Chondrocyte (in vitro differentiated cells): ENCODE measurements around the gene PTPRG. TPM values are rescaled to one million over a fixed set of nuclear protein-coding genes. Genes with fewer than 3 reads are reported as not detected.

ENCODE experiments used
- DNase-seq: peaks from one replicate; pipeline ENCODE4 v3.0.0; 2021; ENCODE audit warnings: mixed read lengths, low spot score
- H3K27ac Mint-ChIP-seq: one replicate; pipeline ENCODE4 v1.8.0; 2021; ENCODE audit warnings: mild to moderate bottlenecking, moderate library complexity, mixed read lengths; ENCODE audit not compliant: unreplicated experiment
- H3K27me3 Mint-ChIP-seq: 2 replicates; pipeline ENCODE4 v1.8.0; 2021; ENCODE audit warnings: low read depth, mixed read lengths
- H3K36me3 Mint-ChIP-seq: 2 replicates; pipeline ENCODE4 v1.8.0; 2021; ENCODE audit warnings: low read depth, mixed read lengths
- H3K4me1 Mint-ChIP-seq: 2 replicates; pipeline ENCODE4 v1.8.0; 2021; ENCODE audit warnings: low read depth, mild to moderate bottlenecking, mixed read lengths
- H3K4me3 Mint-ChIP-seq: one replicate; pipeline ENCODE4 v1.8.0; 2021; ENCODE audit warnings: mild to moderate bottlenecking, moderate library complexity, mixed read lengths; ENCODE audit not compliant: unreplicated experiment
- H3K9me3 Mint-ChIP-seq: 2 replicates; pipeline ENCODE4 v1.8.0; 2021; ENCODE audit warnings: low read depth, mixed read lengths
- total RNA-seq: library from RNA; stranded (reverse); gene quantifications from 3 replicates; pipeline ENCODE4 v1.2.1, GENCODE V29; 2021
- TF ChIP-seq, protein P1 (sequence below): fragments of 200-600 bp; sonication (generic); IDR thresholded peaks from 2 replicates; pipeline ENCODE4 v1.5.0; 2021; ENCODE audit warnings: antibody characterized with exemption, mild to moderate bottlenecking, moderate library complexity

The PTPRG gene
- total RNA-seq, 1 donor from 2014 or later: 45.5 TPM

DNA sequence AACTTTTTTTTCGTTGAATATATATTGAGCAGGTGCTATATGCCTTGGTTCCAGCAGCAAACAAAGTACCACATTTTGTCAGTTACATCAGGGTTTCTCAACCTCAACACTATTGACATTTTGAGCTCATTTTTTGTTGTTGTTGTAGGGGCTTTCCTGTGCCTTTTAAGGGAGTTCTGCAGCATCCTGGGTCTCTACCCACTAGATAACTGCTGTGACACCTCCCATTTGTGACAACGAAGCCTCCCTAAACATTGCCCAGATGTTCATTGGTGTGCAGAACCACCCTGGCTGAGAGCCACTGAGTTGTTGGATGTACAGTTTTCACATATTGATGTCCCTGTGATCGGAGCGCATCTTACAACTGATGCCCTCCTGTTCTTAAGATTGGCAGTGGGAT lies 382.6 kb downstream of the PTPRG start:
- H3K9me3 Mint-ChIP-seq: peaks cover 2% of the 10 kb centered on the region
- no peak overlapping the region for H3K27ac Mint-ChIP-seq
- no peaks in the 10 kb centered on the region for H3K27me3 Mint-ChIP-seq
- H3K36me3 Mint-ChIP-seq: peaks cover 2% of the 10 kb centered on the region
- H3K4me3 Mint-ChIP-seq: no peak overlapping the region
- DNase-seq: no peak
- TF ChIP-seq, protein P1, sequence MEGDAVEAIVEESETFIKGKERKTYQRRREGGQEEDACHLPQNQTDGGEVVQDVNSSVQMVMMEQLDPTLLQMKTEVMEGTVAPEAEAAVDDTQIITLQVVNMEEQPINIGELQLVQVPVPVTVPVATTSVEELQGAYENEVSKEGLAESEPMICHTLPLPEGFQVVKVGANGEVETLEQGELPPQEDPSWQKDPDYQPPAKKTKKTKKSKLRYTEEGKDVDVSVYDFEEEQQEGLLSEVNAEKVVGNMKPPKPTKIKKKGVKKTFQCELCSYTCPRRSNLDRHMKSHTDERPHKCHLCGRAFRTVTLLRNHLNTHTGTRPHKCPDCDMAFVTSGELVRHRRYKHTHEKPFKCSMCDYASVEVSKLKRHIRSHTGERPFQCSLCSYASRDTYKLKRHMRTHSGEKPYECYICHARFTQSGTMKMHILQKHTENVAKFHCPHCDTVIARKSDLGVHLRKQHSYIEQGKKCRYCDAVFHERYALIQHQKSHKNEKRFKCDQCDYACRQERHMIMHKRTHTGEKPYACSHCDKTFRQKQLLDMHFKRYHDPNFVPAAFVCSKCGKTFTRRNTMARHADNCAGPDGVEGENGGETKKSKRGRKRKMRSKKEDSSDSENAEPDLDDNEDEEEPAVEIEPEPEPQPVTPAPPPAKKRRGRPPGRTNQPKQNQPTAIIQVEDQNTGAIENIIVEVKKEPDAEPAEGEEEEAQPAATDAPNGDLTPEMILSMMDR: no peak
- H3K4me1 Mint-ChIP-seq: no peaks in the 10 kb centered on the region

DNA sequence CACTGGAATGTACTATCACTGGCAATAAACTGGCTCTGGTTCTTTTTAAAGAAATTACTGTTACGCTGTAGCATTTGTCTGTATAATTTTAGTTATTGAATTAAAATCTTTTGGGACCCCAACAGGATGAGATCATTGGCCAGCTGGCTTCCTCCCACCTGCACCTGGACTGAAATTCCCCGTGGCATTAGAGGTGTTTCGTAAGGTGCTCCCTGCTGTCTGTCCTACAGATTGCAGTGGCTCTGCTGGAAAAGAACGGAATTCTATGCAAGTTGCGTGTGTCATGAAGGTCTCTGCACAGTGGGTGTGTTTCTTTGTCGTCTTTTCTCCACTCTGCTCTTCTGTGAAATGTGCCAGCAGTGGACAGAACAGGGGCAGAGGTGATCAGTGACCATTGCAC lies 383.4 kb downstream of the PTPRG start:
- peaks cover 2% of the 10 kb centered on the region for H3K9me3 Mint-ChIP-seq
- DNase-seq: no peak
- H3K4me3 Mint-ChIP-seq: no peak overlapping the region
- H3K36me3 Mint-ChIP-seq: peaks cover 2% of the 10 kb centered on the region
- no peak overlapping the region for H3K27ac Mint-ChIP-seq
- H3K4me1 Mint-ChIP-seq: no peaks in the 10 kb centered on the region
- TF ChIP-seq, protein P1: no peak
- no peaks in the 10 kb centered on the region for H3K27me3 Mint-ChIP-seq

DNA sequence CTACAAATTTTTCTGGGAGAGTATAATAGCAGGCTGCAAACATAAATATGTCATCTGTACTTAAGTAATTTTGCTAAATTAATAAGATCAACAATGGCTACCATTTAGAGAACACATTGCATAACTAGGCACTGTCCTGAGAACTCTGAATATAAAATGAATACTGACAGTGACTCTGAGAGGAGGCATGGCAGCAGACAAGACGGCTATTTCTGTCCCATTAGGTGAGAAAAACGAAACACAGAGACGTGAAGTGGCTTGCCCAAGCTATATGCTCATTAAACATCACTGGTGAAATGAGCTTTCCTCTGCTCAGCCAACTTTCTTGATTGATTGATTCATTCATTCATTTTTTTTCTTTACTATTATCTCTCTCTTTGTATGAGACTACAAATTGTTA lies 384.3 kb downstream of the PTPRG start:
- peaks cover 2% of the 10 kb centered on the region for H3K9me3 Mint-ChIP-seq
- peaks cover 3% of the 10 kb centered on the region for H3K4me1 Mint-ChIP-seq
- TF ChIP-seq, protein P1: no peak
- no peak overlapping the region for H3K4me3 Mint-ChIP-seq
- no peak for DNase-seq
- H3K27me3 Mint-ChIP-seq: no peaks in the 10 kb centered on the region
- H3K36me3 Mint-ChIP-seq: peaks cover 2% of the 10 kb centered on the region
- H3K27ac Mint-ChIP-seq: no peak overlapping the region

DNA sequence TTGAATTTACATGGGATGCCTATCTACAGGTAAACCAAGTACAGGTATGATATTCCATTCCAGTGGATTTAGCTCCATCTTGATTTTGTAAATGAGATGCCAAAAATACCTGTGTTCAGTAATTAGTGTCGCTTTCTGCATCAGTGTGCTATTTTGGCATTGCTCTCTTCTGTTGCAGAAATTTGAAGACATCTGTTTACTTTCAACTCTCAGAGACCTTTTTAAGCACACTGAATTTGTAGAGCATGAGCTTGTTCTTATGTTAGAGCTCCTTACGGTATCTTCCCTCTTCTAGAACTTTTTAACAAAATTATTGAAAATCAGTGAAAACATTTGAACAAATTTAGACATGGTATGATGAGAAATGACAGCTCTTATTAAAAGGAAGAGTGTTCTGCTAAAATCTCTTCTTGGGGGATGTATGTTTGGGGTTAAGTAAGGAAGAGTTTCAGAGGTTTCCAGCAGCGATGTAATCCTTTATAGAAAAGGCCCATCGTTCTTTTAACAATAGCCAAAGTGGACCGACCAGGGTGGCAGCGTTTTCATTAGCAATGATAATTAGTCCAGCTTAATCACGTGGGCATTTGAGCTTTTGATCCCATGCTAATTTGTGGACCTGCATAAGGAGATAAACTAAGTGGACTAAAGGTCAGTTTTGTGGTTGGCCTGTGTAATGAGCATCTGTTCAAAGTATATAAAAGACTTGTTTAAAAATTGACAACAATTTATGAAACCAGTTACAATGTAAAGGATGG lies 385.4 kb downstream of the PTPRG start:
- H3K4me3 Mint-ChIP-seq: no peak overlapping the region

DNA sequence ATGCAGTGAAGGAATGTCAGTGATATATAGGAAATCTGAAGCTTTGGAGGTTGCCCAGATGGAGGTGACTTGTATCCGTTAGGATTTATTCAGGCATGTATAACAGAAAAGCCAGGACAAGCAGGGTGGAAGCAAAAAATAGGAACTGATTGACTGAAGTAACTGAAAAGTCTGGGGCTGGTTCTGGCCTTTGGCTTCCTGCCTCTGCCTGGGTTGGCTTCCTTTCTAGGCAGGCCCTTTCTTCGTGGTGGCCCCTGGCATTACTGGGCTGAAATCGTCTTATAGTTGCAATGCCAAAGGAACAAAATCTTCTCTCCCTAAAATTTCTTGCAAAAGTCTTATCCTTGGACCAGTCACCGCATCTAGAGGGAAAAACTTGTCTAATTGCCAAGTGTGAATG lies 386.1 kb downstream of the PTPRG start:
- peaks cover 3% of the 10 kb centered on the region for H3K4me1 Mint-ChIP-seq

More for the DNA sequence above, 385.4 kb downstream of the PTPRG start:
- TF ChIP-seq, protein P1: no peak
- Mint-ChIP-seq H3K9me3 (peaks cover 2% of the 10 kb centered on the region), H3K36me3 (peaks cover 2% of the 10 kb centered on the region), H3K4me1 (peaks cover 3% of the 10 kb centered on the region), H3K27ac (no peak overlapping the region), H3K27me3 (no peaks in the 10 kb centered on the region)
- no peak for DNase-seq

More for the DNA sequence above, 386.1 kb downstream of the PTPRG start:
- no peak for DNase-seq
- Mint-ChIP-seq H3K4me3 (no peak overlapping the region), H3K36me3 (peaks cover 2% of the 10 kb centered on the region), H3K9me3 (peaks cover 2% of the 10 kb centered on the region), H3K27me3 (no peaks in the 10 kb centered on the region), H3K27ac (no peak overlapping the region)
- TF ChIP-seq, protein P1: no peak
